ENCODE results near the gene ABHD17B.
"Not testable (repeated sequence)": the region's sequence is repeated elsewhere in the genome, so short reads cannot be mapped to it uniquely, and the experiment has no call there.

GRCh38 chr9:71898756-71899155 is 12.2 kb downstream of the ABHD17B start:
- not testable (repeated sequence) for TF ChIP-seq CTCF, POLR2A (IDR thresholded peaks at IDR 0.05)

All from adrenal gland (tissue), 5 donors.